Aorta (tissue), 5 donors: Measurements from ENCODE around the gene NAALADL2. TPM values are rescaled to one million over a fixed set of nuclear protein-coding genes. Genes with fewer than 3 reads are reported as not detected.

ENCODE experiments used
- ATAC-seq: fragments of 200-7000 bp; cut with Tn5 transposase; one replicate; pipeline ENCODE4 v1.9.1; 2022; ENCODE audit warnings: moderate library complexity; ENCODE audit not compliant: low FRiP score
- DNase-seq, 2 donors: peaks; one replicate each; pipeline ENCODE4 v3.0.0-alpha.2; 2020
- H3K27ac ChIP-seq, 2 donors: one replicate each; pipeline ENCODE4 v1.5.1; 2013; ENCODE audit warnings: low read length in 2 of 2, mild to moderate bottlenecking in 2 of 2, moderate library complexity in 2 of 2, control low read depth in 1 of 2, inconsistent platforms in 1 of 2, low read depth in 1 of 2
- H3K27me3 ChIP-seq, 2 donors: one replicate each; pipeline ENCODE4 v1.6.1; 2013; ENCODE audit warnings: control low read depth in 1 of 2, low read length in 1 of 2, mild to moderate bottlenecking in 1 of 2, moderate library complexity in 1 of 2; ENCODE audit not compliant: insufficient read depth in 2 of 2, control insufficient read depth in 1 of 2
- H3K36me3 ChIP-seq, 2 donors: one replicate each; pipeline ENCODE4 v1.6.1; 2013; ENCODE audit warnings: control low read depth in 1 of 2, low read length in 1 of 2, mild to moderate bottlenecking in 1 of 2; ENCODE audit not compliant: insufficient read depth in 2 of 2, control insufficient read depth in 1 of 2
- H3K4me1 ChIP-seq, 2 donors: one replicate each; pipeline ENCODE4 v1.6.1; 2013; ENCODE audit warnings: low read length in 2 of 2, control low read depth in 1 of 2, mild to moderate bottlenecking in 1 of 2, moderate library complexity in 1 of 2; ENCODE audit not compliant: insufficient read depth in 2 of 2, control insufficient read depth in 1 of 2
- H3K4me3 ChIP-seq, 2 donors: one replicate each; pipeline ENCODE4 v1.5.1; 2013; ENCODE audit warnings: low read length in 2 of 2, control low read depth in 1 of 2, mild to moderate bottlenecking in 1 of 2
- H3K9me3 ChIP-seq: one replicate; pipeline ENCODE4 v1.6.1; 2013; ENCODE audit warnings: mild to moderate bottlenecking, low read length; ENCODE audit not compliant: control insufficient read depth
- WGBS, 2 donors: extraction: QIAGEN DNeasy Blood & Tissue Kit; methylation state at CpG; one replicate each; pipeline ENCODE4 v1.1.7; 2013; 5-methylcytosine and 5-hydroxymethylcytosine counted together
- intact Hi-C, 2 donors: fragments of 100-400 bp; cut with DNase I; formaldehyde crosslinking; loops; one replicate each; pipeline versions ENCODE4 v1.14.2 to v1.15.0; 2022
- polyA plus RNA-seq, 2 donors: library from polyadenylated mRNA; stranded (reverse); fragments of 200-250 nt; gene quantifications; one replicate each; pipeline ENCODE4 v1.2.3, GENCODE V29; 2013
- total RNA-seq, 2 donors: library from RNA; stranded (reverse); fragmentation: NEBNext Ultra II Directional; extraction: Animal tissue kit (Norgen Biotek cat#: 25700); gene quantifications; one replicate each; pipeline ENCODE4 v1.2.1, GENCODE V29; 2021
- donor health status: healthy with polysubstance abuse.
- donor health status: Bipolar disorder and iron deficiency.
- donor health status: DM: no; HTN: no; CAD: no.
- donor health status: DM: no; HTN: no; CAD: no.
- donor health status: DM: yes; HTN: yes; CAD: no.

NAALADL2 gene
- total and polyA plus RNA-seq, 4 donors, result 4.3 to 29.8 (median 11.9) TPM

GRCh38 chr3:175580318-175580717 is 721.2 kb downstream of the NAALADL2 start:
- H3K4me1 ChIP-seq, result no peaks in the 10 kb centered on the region
- 78 to 86% methylated on average over 1 of the region's 1 CpG for WGBS, 2 donors
- no peaks in the 10 kb centered on the region for H3K36me3 ChIP-seq
- no peaks in the 10 kb centered on the region for H3K9me3 ChIP-seq
- DNase-seq, result no peak
- ATAC-seq, result no peak
- no peak overlapping the region for H3K27ac ChIP-seq
- H3K4me3 ChIP-seq, result no peak overlapping the region
- H3K27me3 ChIP-seq, result no peaks in the 10 kb centered on the region
- intact Hi-C loops, result no loop called here

GRCh38 chr3:175585898-175586297 is 726.8 kb downstream of the NAALADL2 start:
- DNase-seq (no peak), ATAC-seq (no peak)
- H3K27ac ChIP-seq, result no peak overlapping the region

GRCh38 chr3:175590745-175591144 is 731.6 kb downstream of the NAALADL2 start:
- H3K27me3 ChIP-seq, result no peaks in the 10 kb centered on the region
- 59 to 67% methylated on average over 3 of the region's 3 CpGs for WGBS, 2 donors
- no peak for DNase-seq

More at GRCh38 chr3:175585898-175586297, 726.8 kb downstream of the NAALADL2 start:
- H3K4me3 ChIP-seq, result no peak overlapping the region
- intact Hi-C loops, result no loop called here
- 75 to 84% methylated on average over 2 of the region's 2 CpGs for WGBS, 2 donors
- H3K36me3 ChIP-seq, result no peaks in the 10 kb centered on the region
- H3K9me3 ChIP-seq, result no peaks in the 10 kb centered on the region
- H3K4me1 ChIP-seq, result no peaks in the 10 kb centered on the region
- no peaks in the 10 kb centered on the region for H3K27me3 ChIP-seq

GRCh38 chr3:175591375-175591774 is 732.2 kb downstream of the NAALADL2 start:
- Histone ChIP-seq H3K4me3 (no peak overlapping the region), H3K9me3 (no peaks in the 10 kb centered on the region), H3K27me3 (no peaks in the 10 kb centered on the region), H3K27ac (no peak overlapping the region), H3K4me1 (no peaks in the 10 kb centered on the region), H3K36me3 (no peaks in the 10 kb centered on the region)
- WGBS, 2 donors, result 96 to 100% methylated on average over 1 of the region's 1 CpG
- intact Hi-C loops, result no loop called here
- DNase-seq (no peak), ATAC-seq (no peak)

More at GRCh38 chr3:175590745-175591144, 731.6 kb downstream of the NAALADL2 start:
- H3K36me3 ChIP-seq, result no peaks in the 10 kb centered on the region
- intact Hi-C loops, result no loop called here
- no peak overlapping the region for H3K27ac ChIP-seq
- no peak overlapping the region for H3K4me3 ChIP-seq
- H3K9me3 ChIP-seq, result no peaks in the 10 kb centered on the region
- H3K4me1 ChIP-seq, result no peaks in the 10 kb centered on the region
- no peak for ATAC-seq

GRCh38 chr3:175593331-175593730 is 734.2 kb downstream of the NAALADL2 start:
- DNase-seq (no peak), ATAC-seq (no peak)
- intact Hi-C loops, result no loop called here
- Histone ChIP-seq H3K27ac (no peak overlapping the region), H3K27me3 (no peaks in the 10 kb centered on the region), H3K4me1 (no peaks in the 10 kb centered on the region), H3K36me3 (no peaks in the 10 kb centered on the region), H3K9me3 (no peaks in the 10 kb centered on the region), H3K4me3 (no peak overlapping the region)
- 89 to 93% methylated on average over 1 of the region's 1 CpG for WGBS, 2 donors

- H3K27me3 ChIP-seq, result no peaks in the 10 kb centered on the region
- DNase-seq (no peak), ATAC-seq (no peak)
- H3K4me1 ChIP-seq, result no peaks in the 10 kb centered on the region
- H3K9me3 ChIP-seq, result no peaks in the 10 kb centered on the region
- no peak overlapping the region for H3K4me3 ChIP-seq
- H3K27ac ChIP-seq, result no peak overlapping the region
- H3K36me3 ChIP-seq, result no peaks in the 10 kb centered on the region
- intact Hi-C loops, result no loop called here
- 94 to 95% methylated on average over 4 of the region's 4 CpGs for WGBS, 2 donors
These were observed 739.6 kb downstream of the NAALADL2 start for GRCh38 chr3:175598740-175599139.

- WGBS, 2 donors, result 55 to 60% methylated on average over 1 of the region's 1 CpG
- Histone ChIP-seq H3K4me1 (no peaks in the 10 kb centered on the region), H3K9me3 (no peaks in the 10 kb centered on the region), H3K4me3 (no peak overlapping the region), H3K36me3 (no peaks in the 10 kb centered on the region), H3K27me3 (no peaks in the 10 kb centered on the region), H3K27ac (no peak overlapping the region)
- ATAC-seq (no peak), DNase-seq (no peak)
- intact Hi-C loops, result no loop called here
These were observed 742.4 kb downstream of the NAALADL2 start for GRCh38 chr3:175601521-175601920.

GRCh38 chr3:175605851-175606250 is 746.7 kb downstream of the NAALADL2 start:
- no peak overlapping the region for H3K27ac ChIP-seq
- no peak overlapping the region for H3K4me3 ChIP-seq
- WGBS, 2 donors, result 57 to 75% methylated on average over 2 of the region's 2 CpGs
- H3K9me3 ChIP-seq, result no peaks in the 10 kb centered on the region
- DNase-seq, result no peak
- no peaks in the 10 kb centered on the region for H3K4me1 ChIP-seq
- H3K36me3 ChIP-seq, result no peaks in the 10 kb centered on the region
- H3K27me3 ChIP-seq, result no peaks in the 10 kb centered on the region
- ATAC-seq, result no peak
- intact Hi-C loops, result no loop called here

GRCh38 chr3:175606650-175607318 is 747.6 kb downstream of the NAALADL2 start:
- ATAC-seq (no peak), DNase-seq (no peak)
- Histone ChIP-seq H3K4me1 (no peaks in the 10 kb centered on the region), H3K4me3 (no peak overlapping the region), H3K27me3 (no peaks in the 10 kb centered on the region), H3K36me3 (no peaks in the 10 kb centered on the region), H3K9me3 (no peaks in the 10 kb centered on the region), H3K27ac (no peak overlapping the region)
- 97 to 100% methylated on average over 1 of the region's 1 CpG for WGBS, 2 donors
- intact Hi-C loops, result no loop called here
